CD4-positive, alpha-beta T cell treated with Interleukin-4 for 1 hour (primary cell): ENCODE measurements around the gene LIG3.
"Not testable (repeated sequence)": the region's sequence is repeated elsewhere in the genome, so short reads cannot be mapped to it uniquely, and the experiment has no call there.

Experiments
- DNase-seq, 2 donors: peaks; one replicate each; pipeline ENCODE4 v3.0.0-alpha.2; 2020 to 2022

Gene LIG3

GRCh38 chr17:34980353-34980680 is at the start of gene LIG3:
Gene LIG3, plus strand, starts transcription at chr17:34980512. Its CDS starts 2,494 bp downstream, at chr17:34983006.
- DNase-seq: peak; percentile 93 to 94

DNA sequence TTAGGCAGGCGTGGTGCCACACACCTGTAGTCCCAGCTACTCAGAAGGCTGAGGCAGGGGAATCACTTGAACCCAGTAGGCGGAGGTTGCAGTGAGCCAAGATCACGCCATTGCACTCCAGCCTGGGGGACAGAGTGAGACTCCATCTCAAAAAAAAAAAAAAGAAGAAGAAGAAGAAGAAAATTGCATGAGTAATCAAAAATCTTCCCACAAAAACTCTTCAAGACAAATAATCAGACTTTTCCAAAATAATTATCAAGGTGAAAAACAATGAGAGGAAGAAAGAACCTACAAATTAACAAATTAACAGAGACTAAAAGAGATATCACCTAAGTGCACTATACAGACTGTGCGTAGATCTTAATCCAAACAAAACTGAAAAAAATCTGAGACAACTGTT is 29.5 kb upstream of the LIG3 start:
- not testable (repeated sequence) for DNase-seq

GRCh38 chr17:34958438-34958837 is 21.9 kb upstream of the LIG3 start:
- no peak for DNase-seq

DNA sequence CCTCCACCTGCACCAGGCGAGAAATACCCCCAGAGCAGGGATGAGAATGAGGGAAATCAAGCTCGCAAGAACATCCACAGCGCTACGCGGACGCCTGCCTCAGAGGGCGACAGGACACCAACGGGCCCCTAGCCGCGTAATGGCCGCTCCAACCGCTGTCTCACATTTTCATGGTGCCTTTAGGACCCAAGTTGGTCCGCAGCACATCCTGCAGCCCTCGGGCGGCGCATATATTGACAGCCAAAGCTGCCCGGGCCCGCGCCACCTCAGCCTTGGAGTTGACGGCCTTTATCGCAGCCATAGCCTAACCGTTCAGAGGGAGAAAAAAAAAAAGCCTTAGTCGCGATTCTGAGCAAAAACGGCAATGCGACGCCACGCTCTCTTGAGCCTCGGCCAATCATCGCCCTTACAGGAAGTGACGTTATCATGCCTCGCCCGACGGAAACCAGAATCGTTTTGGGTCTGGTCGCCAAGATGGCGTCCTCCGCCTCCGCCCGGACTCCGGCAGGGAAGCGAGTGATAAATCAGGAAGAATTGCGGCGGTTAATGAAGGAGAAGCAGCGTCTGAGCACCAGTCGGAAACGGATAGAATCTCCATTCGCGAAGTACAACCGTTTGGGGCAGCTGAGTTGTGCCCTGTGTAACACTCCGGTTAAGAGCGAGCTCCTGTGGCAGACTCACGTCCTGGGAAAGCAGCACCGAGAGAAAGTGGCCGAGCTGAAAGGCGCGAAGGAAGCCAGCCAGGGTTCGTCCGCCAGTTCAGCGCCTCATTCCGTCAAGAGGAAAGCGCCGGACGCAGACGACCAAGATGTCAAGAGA is 19.0 kb upstream of the LIG3 start, which contains the start of the genes CCT6B and ZNF830:
Gene CCT6B (minus strand): TSS at position 368 of the 819 bp plus-strand sequence. CDS start 67 bp downstream, at position 301.
Gene ZNF830 (plus strand): TSS at position 448 of the 819 bp plus-strand sequence. CDS start 27 bp downstream, at position 475.
- DNase-seq: peak; percentile 93 to 94

- DNase-seq: no peak
These were observed 6.1 kb upstream of the LIG3 start for GRCh38 chr17:34974179-34974578.

DNA sequence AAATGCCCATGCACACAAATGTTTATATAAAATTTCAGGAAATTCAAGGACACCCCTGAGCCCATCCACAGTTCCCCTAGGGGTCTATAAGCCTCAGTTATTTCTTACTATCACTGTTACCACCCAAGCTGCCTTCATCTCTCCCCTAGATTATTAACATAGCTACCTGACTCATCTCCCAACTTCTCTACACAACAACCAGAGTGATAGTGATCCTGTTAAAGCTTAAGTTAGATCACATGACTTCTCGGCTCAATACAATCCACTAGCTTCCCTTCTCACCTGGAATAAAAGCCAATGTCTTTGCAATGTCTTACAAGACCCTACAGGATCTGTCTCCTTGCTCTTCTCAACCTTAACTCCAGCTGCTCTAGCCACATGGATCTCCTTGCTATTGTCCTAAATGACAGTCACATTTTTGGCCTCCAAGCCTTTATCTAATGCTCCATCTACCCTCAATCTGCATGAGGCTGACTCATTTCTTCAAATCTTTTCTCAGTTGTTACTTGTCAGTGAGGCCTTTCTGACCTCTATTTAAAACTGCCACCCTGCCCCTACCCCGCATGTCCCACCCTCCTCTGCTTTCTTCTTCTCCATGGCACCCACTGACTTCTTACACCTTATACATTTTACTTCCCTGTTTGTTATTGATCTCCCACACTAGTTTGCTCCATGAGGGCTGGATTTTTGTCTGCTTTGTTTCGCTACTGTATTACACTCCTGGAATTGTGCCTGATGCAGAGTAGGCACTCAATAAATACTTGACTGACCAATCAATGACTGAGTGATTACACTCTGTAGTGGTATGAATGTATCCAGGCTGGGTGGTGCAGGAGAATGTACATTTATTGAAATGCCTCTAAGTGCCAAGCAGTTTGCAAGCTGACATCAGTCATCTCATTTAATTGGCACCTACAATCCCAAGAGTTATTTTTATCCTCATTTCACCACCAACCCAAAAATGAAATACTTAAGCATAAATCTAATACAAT is 5.2 kb upstream of the LIG3 start:
- DNase-seq: no peak

DNA sequence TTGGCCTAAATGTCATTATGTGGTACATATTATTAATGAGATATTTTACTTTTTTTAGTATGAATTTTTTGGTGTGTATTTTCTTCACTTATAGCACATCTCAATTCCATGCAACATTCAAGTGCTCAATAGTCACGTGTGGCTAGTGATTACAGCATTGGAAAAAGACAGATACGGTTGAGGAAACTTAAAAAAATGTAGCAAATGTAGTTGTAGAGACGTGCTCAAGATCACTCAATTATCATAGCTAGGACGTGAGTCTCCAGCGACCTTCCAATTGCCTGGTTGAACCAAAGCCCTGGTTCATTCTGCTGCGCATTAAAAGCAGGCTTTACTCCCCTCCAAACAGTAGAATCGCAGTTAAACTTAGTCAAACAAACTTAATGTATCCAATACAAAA is 1.2 kb upstream of the LIG3 start:
- DNase-seq: no peak

DNA sequence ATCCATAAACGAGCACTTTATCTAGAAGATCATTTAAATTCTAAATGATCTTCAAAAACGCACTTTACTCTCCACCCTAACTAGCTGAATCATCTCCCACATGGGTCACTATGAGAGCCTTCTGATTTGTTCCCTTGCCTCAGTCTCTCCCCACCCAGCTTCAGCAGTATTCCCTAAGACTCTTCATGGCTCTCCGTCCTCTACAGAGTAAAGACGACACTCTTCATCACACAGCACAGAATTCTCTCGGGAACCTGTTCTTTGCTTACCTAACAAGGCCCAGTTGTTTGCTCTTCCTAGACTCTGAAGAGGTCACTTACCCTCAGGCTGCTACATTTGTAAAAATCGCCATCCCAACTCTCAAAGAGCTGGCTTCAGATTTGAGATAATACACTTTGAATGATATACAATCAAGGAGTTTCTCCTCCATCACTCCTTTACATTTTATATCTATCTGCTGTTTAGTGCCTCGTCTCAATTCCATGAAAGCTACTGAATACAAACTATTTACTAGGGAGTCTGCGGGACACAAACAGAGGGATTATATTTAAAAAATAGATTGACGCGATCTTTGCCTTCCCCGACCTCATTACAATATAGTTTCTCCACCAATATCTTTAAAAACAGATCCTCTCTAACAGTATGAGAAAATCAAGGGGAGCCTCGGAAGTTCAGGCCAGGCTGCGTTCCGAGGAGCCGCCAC is 511 bp upstream of the LIG3 start:
- no peak for DNase-seq

GRCh38 chr17:34980681-34981537 is 597 bp downstream of the LIG3 start:
- peak; percentile 75 to 82 for DNase-seq

- no peak for DNase-seq
These were observed 1.4 kb downstream of the LIG3 start for GRCh38 chr17:34981538-34982241.

- no peak for DNase-seq
These were observed 6.9 kb downstream of the LIG3 start for GRCh38 chr17:34987232-34987631.

GRCh38 chr17:34988644-34989043 is 8.3 kb downstream of the LIG3 start:
- DNase-seq: no peak

- no peak for DNase-seq
These were observed 9.2 kb downstream of the LIG3 start for GRCh38 chr17:34989473-34989872.

DNA sequence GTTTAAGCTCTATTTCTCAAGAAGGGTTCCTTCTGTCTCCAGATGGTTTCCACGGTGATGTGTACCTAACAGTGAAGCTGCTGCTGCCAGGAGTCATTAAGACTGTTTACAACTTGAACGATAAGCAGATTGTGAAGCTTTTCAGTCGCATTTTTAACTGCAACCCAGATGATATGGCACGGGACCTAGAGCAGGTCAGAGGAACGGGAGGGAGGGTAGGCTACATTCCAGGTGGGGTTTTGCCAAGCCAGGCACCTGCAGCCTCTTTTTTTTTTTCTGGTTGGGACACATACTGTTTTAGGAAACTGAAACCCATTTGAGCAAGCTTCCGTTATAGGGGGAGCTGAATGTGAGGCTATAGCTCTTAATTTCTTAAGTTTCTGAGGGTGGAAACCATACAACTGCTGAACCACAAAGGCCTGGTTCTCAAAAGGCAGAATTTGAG is 10.6 kb downstream of the LIG3 start:
- no peak for DNase-seq

DNA sequence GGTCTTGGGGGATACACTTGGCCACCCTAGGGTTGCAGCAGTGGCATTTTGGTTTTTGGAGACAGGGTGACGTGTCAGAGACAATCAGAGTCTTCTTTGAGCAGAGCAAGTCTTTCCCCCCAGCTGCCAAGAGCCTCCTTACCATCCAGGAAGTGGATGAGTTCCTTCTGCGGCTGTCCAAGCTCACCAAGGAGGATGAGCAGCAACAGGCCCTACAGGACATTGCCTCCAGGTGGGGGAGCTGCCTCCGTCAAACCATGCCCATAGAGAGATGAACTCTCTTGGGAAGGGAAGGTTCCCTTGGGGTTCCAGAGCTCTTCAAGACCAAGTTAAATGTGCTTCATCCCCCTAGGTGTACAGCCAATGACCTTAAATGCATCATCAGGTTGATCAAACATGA is 11.3 kb downstream of the LIG3 start:
- DNase-seq: no peak

DNA sequence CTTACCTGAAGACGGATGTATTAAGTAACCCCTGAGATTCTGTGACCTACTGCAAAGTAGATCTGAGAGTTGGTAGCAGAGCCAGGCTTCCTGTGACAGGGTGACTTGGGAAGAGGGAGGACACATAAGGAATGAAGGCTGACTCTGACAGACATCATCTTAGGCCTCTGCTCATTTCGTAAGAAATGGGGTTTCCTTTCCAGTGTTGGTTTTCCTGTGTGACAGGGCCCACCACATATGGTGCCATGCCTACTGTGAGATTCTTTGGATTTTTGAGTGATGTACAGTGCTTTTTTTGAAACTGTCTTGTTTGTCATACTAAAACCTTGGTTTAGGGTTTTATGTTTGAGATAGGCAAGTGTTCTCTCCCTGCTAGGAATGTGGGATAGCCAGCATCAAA is 12.7 kb downstream of the LIG3 start:
- DNase-seq: no peak

DNA sequence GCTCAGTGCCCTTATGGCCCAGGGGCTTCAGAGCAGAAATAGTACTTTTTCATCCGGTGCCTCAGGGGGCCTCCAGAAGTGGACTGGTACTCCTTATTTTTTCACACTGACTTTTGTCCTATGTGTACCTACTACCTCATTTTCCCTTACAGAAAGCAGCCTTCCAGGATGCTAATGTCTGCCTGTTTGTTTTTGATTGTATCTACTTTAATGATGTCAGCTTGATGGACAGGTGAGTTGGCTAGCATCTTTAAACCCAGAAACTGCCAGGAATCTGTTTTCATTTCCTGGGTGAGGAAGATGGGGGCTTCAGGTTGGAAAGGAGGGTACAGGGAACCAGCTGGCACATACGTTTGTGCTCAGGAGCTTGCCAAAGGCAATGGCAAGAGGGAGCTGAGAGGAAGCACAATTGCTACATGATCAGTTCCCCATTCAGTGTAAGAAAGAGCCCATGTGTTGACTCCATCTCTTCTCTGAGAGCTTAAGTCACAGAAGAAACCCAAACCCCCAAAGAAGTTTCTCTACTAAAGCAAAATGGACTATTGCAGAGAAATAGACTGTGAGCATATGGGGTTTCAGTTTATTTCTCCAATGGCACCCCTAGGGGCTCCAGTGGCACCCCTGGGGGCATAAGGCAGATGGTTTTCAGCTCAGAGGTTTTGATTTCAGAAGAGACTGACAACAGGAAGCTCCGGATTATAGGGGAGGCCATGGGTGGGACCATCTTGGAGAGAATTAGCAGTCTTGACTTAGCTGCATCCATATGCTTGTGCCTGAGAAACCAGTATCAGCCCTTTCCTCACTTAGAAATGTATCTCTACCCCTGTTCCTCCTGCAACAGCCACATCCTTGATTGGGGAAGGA is 16.3 kb downstream of the LIG3 start:
- DNase-seq: no peak

DNA sequence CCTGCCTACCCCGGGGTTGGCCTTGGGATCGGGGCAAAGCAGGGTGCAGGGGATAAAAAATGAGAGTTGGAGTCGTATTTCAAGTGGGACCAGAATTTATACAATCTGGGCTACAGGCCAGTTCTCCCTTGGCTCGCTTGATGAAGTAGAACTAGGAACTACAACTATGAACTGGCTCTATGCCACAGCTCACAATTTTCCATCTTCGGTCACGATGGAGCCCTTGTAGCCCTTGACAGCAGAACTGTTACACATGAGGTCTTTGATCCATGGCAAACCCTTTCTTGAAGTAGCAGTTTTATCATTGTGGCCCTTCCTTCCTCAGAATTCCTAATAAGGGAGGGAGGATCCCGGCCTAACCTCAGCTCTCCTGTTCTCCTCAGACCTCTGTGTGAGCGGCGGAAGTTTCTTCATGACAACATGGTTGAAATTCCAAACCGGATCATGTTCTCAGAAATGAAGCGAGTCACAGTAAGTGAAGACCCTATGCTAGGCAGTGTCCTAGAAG is 17.1 kb downstream of the LIG3 start:
- DNase-seq: no peak

GRCh38 chr17:34998205-34998604 is 17.9 kb downstream of the LIG3 start:
- peak; percentile 83 to 84 for DNase-seq

DNA sequence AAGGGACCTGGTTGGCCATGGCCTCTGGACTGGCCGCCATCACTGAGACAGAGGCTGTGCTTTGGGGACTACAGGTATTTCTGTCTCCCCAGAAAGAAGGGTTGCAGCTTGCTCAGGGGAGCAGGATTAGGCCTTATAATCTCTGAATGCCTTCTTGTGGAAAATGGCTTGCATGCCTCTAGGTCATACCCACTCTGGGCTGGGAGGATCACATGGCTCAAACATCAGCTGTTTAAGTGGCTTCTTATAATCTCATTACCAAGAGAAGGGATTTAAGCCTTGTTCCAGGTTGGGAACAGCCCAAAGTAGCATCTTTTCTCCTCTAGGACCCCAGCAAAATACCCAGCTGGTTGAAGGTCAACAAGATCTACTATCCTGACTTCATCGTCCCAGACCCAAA is 19.1 kb downstream of the LIG3 start:
- no peak for DNase-seq
